Vagina (tissue), 2 donors: ENCODE data around the gene APP.

Source experiments
- POLR2A ChIP-seq, 2 donors: fragments of 450-650 bp; IDR thresholded peaks; one replicate each; pipeline ENCODE4 v1.6.1; 2017; ENCODE audit warnings: antibody characterized with exemption in 2 of 2, mild to moderate bottlenecking in 2 of 2, moderate library complexity in 2 of 2
- TF ChIP-seq, protein P1 (sequence below), 3 experiments: fragments of 450-650 bp in 2 of 3; fragments of 200-600 bp in 1 of 3; sonication (generic) in 1 of 3; IDR thresholded peaks; one replicate each; pipeline ENCODE4 v1.5.1; 2017 to 2019; ENCODE audit warnings: antibody characterized with exemption in 3 of 3, mild to moderate bottlenecking in 2 of 3, moderate library complexity in 2 of 3

- TF ChIP-seq POLR2A (IDR thresholded peaks at IDR 0.05) = no peak
- TF ChIP-seq, protein P1, sequence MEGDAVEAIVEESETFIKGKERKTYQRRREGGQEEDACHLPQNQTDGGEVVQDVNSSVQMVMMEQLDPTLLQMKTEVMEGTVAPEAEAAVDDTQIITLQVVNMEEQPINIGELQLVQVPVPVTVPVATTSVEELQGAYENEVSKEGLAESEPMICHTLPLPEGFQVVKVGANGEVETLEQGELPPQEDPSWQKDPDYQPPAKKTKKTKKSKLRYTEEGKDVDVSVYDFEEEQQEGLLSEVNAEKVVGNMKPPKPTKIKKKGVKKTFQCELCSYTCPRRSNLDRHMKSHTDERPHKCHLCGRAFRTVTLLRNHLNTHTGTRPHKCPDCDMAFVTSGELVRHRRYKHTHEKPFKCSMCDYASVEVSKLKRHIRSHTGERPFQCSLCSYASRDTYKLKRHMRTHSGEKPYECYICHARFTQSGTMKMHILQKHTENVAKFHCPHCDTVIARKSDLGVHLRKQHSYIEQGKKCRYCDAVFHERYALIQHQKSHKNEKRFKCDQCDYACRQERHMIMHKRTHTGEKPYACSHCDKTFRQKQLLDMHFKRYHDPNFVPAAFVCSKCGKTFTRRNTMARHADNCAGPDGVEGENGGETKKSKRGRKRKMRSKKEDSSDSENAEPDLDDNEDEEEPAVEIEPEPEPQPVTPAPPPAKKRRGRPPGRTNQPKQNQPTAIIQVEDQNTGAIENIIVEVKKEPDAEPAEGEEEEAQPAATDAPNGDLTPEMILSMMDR (IDR thresholded peaks at IDR 0.05) = no peak
These were observed 339.1 kb downstream of the APP start for GRCh38 chr21:25831300-25831960.
